Vagina (tissue), 2 donors: ENCODE data around the gene GBX1.

ENCODE experiments used
- CTCF ChIP-seq, 3 experiments: fragments of 450-650 bp in 2 of 3; fragments of 200-600 bp in 1 of 3; sonication (generic) in 1 of 3; IDR thresholded peaks; one replicate each; pipeline ENCODE4 v1.5.1; 2017 to 2019; ENCODE audit warnings: antibody characterized with exemption in 3 of 3, mild to moderate bottlenecking in 2 of 3, moderate library complexity in 2 of 3
- POLR2A ChIP-seq, 2 donors: fragments of 450-650 bp; IDR thresholded peaks; one replicate each; pipeline ENCODE4 v1.6.1; 2017; ENCODE audit warnings: antibody characterized with exemption in 2 of 2, mild to moderate bottlenecking in 2 of 2, moderate library complexity in 2 of 2

GRCh38 chr7:151213826-151214225, 46.3 kb upstream of the GBX1 start:
- no peak for TF ChIP-seq CTCF (IDR thresholded peaks at IDR 0.05)
- no peak for TF ChIP-seq POLR2A (IDR thresholded peaks at IDR 0.05)
